Erythroblast (primary cell): ENCODE results near the gene PLSCR3.

Source experiments
- GATA1 ChIP-seq: IDR thresholded peaks from 2 replicates; pipeline ENCODE4 v1.6.1; 2011; ENCODE audit warnings: low read depth, mild to moderate bottlenecking, control low read depth, low read length, moderate library complexity
- POLR2A ChIP-seq: IDR thresholded peaks from 2 replicates; pipeline ENCODE4 v1.6.1; 2011; ENCODE audit warnings: mild to moderate bottlenecking, low read length

GRCh38 chr17:7363311-7363710 is 31.0 kb downstream of the PLSCR3 start:
- no peak for TF ChIP-seq POLR2A
- TF ChIP-seq GATA1: no peak
